ENCODE results near the gene ECE1. TPM values are rescaled to one million over a fixed set of nuclear protein-coding genes. Genes with fewer than 3 reads are reported as not detected.
A peak's percentile ranks its signal among the peaks of the same experiment; 100 is the strongest.
"Not testable (repeated sequence)": the region's sequence is repeated elsewhere in the genome, so short reads cannot be mapped to it uniquely, and the experiment has no call there.

The ECE1 gene
- total RNA-seq, 2 experiments from 2014 or later = 70.9 to 72.5 TPM

- H3K27ac Mint-ChIP-seq = no peak overlapping the region
- CTCF ChIA-PET = interaction anchor here (3.1 kb wide), 1 partner anchor 143 kb away, joined by 11 read pairs; no protein-coding TSS in a partner anchor
- POLR2A ChIA-PET = no interaction called here
- H3K36me3 Mint-ChIP-seq (ENCODE audit: low read depth) = peaks cover 41% of the 10 kb centered on the region
- H3K4me3 Mint-ChIP-seq = no peak overlapping the region
- no peaks in the 10 kb centered on the region for H3K9me3 Mint-ChIP-seq (ENCODE audit: insufficient read depth)
- no peak for ATAC-seq
- H3K27me3 Mint-ChIP-seq (ENCODE audit: low read depth) = no peaks in the 10 kb centered on the region
- DNase-seq = no peak
- H3K4me1 Mint-ChIP-seq (ENCODE audit: low read depth) = no peaks in the 10 kb centered on the region
Observed at GRCh38 chr1:21225065-21225464, 65.2 kb downstream of the ECE1 start.

GRCh38 chr1:21220815-21221214 is 69.4 kb downstream of the ECE1 start:
- ChIA-PET POLR2A (no interaction called here), CTCF (interaction anchor here (1.3 kb wide), 1 partner anchor 143 kb away, joined by 3 read pairs; no protein-coding TSS in a partner anchor)
- Mint-ChIP-seq H3K27me3 (ENCODE audit: low read depth) (no peaks in the 10 kb centered on the region), H3K36me3 (ENCODE audit: low read depth) (peaks cover 33% of the 10 kb centered on the region), H3K9me3 (ENCODE audit: insufficient read depth) (no peaks in the 10 kb centered on the region), H3K27ac (no peak overlapping the region), H3K4me3 (no peak overlapping the region), H3K4me1 (ENCODE audit: low read depth) (no peaks in the 10 kb centered on the region)
- no peak for ATAC-seq
- DNase-seq = no peak

GRCh38 chr1:21219674-21220073 is 70.6 kb downstream of the ECE1 start:
- Mint-ChIP-seq H3K36me3 (ENCODE audit: low read depth) (peaks cover 27% of the 10 kb centered on the region), H3K4me1 (ENCODE audit: low read depth) (no peaks in the 10 kb centered on the region), H3K27ac (no peak overlapping the region), H3K9me3 (ENCODE audit: insufficient read depth) (no peaks in the 10 kb centered on the region), H3K4me3 (no peak overlapping the region), H3K27me3 (ENCODE audit: low read depth) (no peaks in the 10 kb centered on the region)
- DNase-seq (no peak), ATAC-seq (no peak)
- ChIA-PET CTCF (interaction anchor here (1.3 to 4.5 kb wide), 3 partner anchors 12 to 149 kb away, joined by 3 to 51 read pairs (median 15); no protein-coding TSS in a partner anchor), POLR2A (no interaction called here)

GRCh38 chr1:21217812-21218596 is 72.3 kb downstream of the ECE1 start:
- H3K36me3 Mint-ChIP-seq (ENCODE audit: low read depth) = peaks cover 17% of the 10 kb centered on the region
- POLR2A ChIA-PET = no interaction called here
- peak; percentile 61 for DNase-seq
- no peak overlapping the region for H3K27ac Mint-ChIP-seq
- H3K27me3 Mint-ChIP-seq (ENCODE audit: low read depth) = no peaks in the 10 kb centered on the region
- H3K4me1 Mint-ChIP-seq (ENCODE audit: low read depth) = no peaks in the 10 kb centered on the region
- no peak overlapping the region for H3K4me3 Mint-ChIP-seq
- ATAC-seq = peak; percentile 67
- H3K9me3 Mint-ChIP-seq (ENCODE audit: insufficient read depth) = no peaks in the 10 kb centered on the region
- CTCF ChIA-PET = interaction anchor here (0.6 to 4.5 kb wide), 18 partner anchors 11 to 521 kb away, joined by 3 to 51 read pairs (median 4); no protein-coding TSS in a partner anchor

- no peak overlapping the region for H3K4me3 Mint-ChIP-seq
- ChIA-PET POLR2A (no interaction called here), CTCF (interaction anchor here (0.6 to 4.5 kb wide), 23 partner anchors 11 to 520 kb away, joined by 3 to 51 read pairs (median 4); no protein-coding TSS in a partner anchor)
- no peak overlapping the region for H3K27ac Mint-ChIP-seq
- H3K27me3 Mint-ChIP-seq (ENCODE audit: low read depth) = no peaks in the 10 kb centered on the region
- H3K4me1 Mint-ChIP-seq (ENCODE audit: low read depth) = no peaks in the 10 kb centered on the region
- no peaks in the 10 kb centered on the region for H3K9me3 Mint-ChIP-seq (ENCODE audit: insufficient read depth)
- H3K36me3 Mint-ChIP-seq (ENCODE audit: low read depth) = peaks cover 16% of the 10 kb centered on the region
- DNase-seq (peak; percentile 81), ATAC-seq (peak; percentile 64)
Observed at GRCh38 chr1:21216835-21217811, 73.1 kb downstream of the ECE1 start.

- Mint-ChIP-seq H3K4me3 (no peak overlapping the region), H3K27me3 (ENCODE audit: low read depth) (no peaks in the 10 kb centered on the region), H3K9me3 (ENCODE audit: insufficient read depth) (no peaks in the 10 kb centered on the region), H3K27ac (no peak overlapping the region), H3K36me3 (ENCODE audit: low read depth) (peaks cover 4% of the 10 kb centered on the region), H3K4me1 (ENCODE audit: low read depth) (no peaks in the 10 kb centered on the region)
- DNase-seq (no peak), ATAC-seq (no peak)
- CTCF ChIA-PET = interaction anchor here (2.6 kb wide), 1 partner anchor 17 kb away, joined by 7 read pairs; no protein-coding TSS in a partner anchor
- POLR2A ChIA-PET = no interaction called here
Observed at GRCh38 chr1:21212126-21212525, 78.1 kb downstream of the ECE1 start.

- H3K27ac Mint-ChIP-seq; H3K4me1 Mint-ChIP-seq (ENCODE audit: low read depth); H3K36me3 Mint-ChIP-seq (ENCODE audit: low read depth); DNase-seq; POLR2A ChIA-PET; ATAC-seq; H3K4me3 Mint-ChIP-seq; H3K27me3 Mint-ChIP-seq (ENCODE audit: low read depth); H3K9me3 Mint-ChIP-seq (ENCODE audit: insufficient read depth): not testable (repeated sequence)
- CTCF ChIA-PET = interaction anchor here (3.4 kb wide), 1 partner anchor 13 kb away, joined by 11 read pairs; no protein-coding TSS in a partner anchor
Observed at GRCh38 chr1:21208137-21208700, 82.0 kb downstream of the ECE1 start.

- no peaks in the 10 kb centered on the region for H3K27me3 Mint-ChIP-seq (ENCODE audit: low read depth)
- DNase-seq (no peak), ATAC-seq (no peak)
- ChIA-PET POLR2A (no interaction called here), CTCF (interaction anchor here (0.8 kb wide), 1 partner anchor 12 kb away, joined by 4 read pairs; no protein-coding TSS in a partner anchor)
- no peaks in the 10 kb centered on the region for H3K36me3 Mint-ChIP-seq (ENCODE audit: low read depth)
- H3K4me1 Mint-ChIP-seq (ENCODE audit: low read depth) = no peaks in the 10 kb centered on the region
- no peaks in the 10 kb centered on the region for H3K9me3 Mint-ChIP-seq (ENCODE audit: insufficient read depth)
- no peak overlapping the region for H3K4me3 Mint-ChIP-seq
- no peak overlapping the region for H3K27ac Mint-ChIP-seq
Observed at GRCh38 chr1:21206117-21206516, 84.1 kb downstream of the ECE1 start.

GRCh38 chr1:21205416-21205815 is 84.8 kb downstream of the ECE1 start:
- no peak for ATAC-seq
- no peaks in the 10 kb centered on the region for H3K36me3 Mint-ChIP-seq (ENCODE audit: low read depth)
- H3K27ac Mint-ChIP-seq = no peak overlapping the region
- POLR2A ChIA-PET = no interaction called here
- H3K27me3 Mint-ChIP-seq (ENCODE audit: low read depth) = no peaks in the 10 kb centered on the region
- H3K9me3 Mint-ChIP-seq (ENCODE audit: insufficient read depth) = no peaks in the 10 kb centered on the region
- H3K4me3 Mint-ChIP-seq = no peak overlapping the region
- CTCF ChIA-PET = interaction anchor here (0.8 to 1.0 kb wide), 2 partner anchors 10 to 12 kb away, joined by 4 to 5 read pairs; no protein-coding TSS in a partner anchor
- no peak for DNase-seq
- no peaks in the 10 kb centered on the region for H3K4me1 Mint-ChIP-seq (ENCODE audit: low read depth)

GRCh38 chr1:21201650-21202049 is 88.6 kb downstream of the ECE1 start:
- ChIA-PET POLR2A (no interaction called here), CTCF (no interaction called here)
- no peak overlapping the region for H3K4me3 Mint-ChIP-seq
- ATAC-seq (no peak), DNase-seq (no peak)
- H3K4me1 Mint-ChIP-seq (ENCODE audit: low read depth) = no peaks in the 10 kb centered on the region
- H3K36me3 Mint-ChIP-seq (ENCODE audit: low read depth) = no peaks in the 10 kb centered on the region
- no peaks in the 10 kb centered on the region for H3K9me3 Mint-ChIP-seq (ENCODE audit: insufficient read depth)
- H3K27ac Mint-ChIP-seq = no peak overlapping the region
- peaks cover under 1% of the 10 kb centered on the region for H3K27me3 Mint-ChIP-seq (ENCODE audit: low read depth)

- H3K4me1 Mint-ChIP-seq (ENCODE audit: low read depth); H3K27me3 Mint-ChIP-seq (ENCODE audit: low read depth); H3K36me3 Mint-ChIP-seq (ENCODE audit: low read depth); H3K4me3 Mint-ChIP-seq; H3K9me3 Mint-ChIP-seq (ENCODE audit: insufficient read depth); H3K27ac Mint-ChIP-seq; CTCF ChIA-PET; POLR2A ChIA-PET; ATAC-seq; DNase-seq: not testable (repeated sequence)
Observed at GRCh38 chr1:21201238-21201637, 89.0 kb downstream of the ECE1 start.

Data from activated CD8-positive, alpha-beta T cell treated with anti-CD3 and anti-CD28 coated beads, Interleukin-2, amount 10 ng/mL, durations not matched to agents 7 days and 5 days (primary cell).